Sigmoid colon (tissue), 7 donors: ENCODE data around the gene FAM98C. TPM values are rescaled to one million over a fixed set of nuclear protein-coding genes. Genes with fewer than 3 reads are reported as not detected.

ENCODE experiments used
- DNase-seq: peaks from one replicate; pipeline ENCODE4 v3.0.0-alpha.2; 2019
- H3K27ac ChIP-seq, 4 donors: fragments of 200-600 bp; sonication (generic); one replicate each; pipeline ENCODE4 v1.5.1; 2016 to 2019; ENCODE audit warnings: mild to moderate bottlenecking in 1 of 4
- H3K27me3 ChIP-seq, 3 donors: fragments of 200-600 bp; sonication (generic); one replicate each; pipeline ENCODE4 v1.5.1; 2019; ENCODE audit warnings: mild to moderate bottlenecking in 1 of 3
- H3K36me3 ChIP-seq, 4 donors: fragments of 200-600 bp; sonication (generic); one replicate each; pipeline ENCODE4 v1.5.1; 2016 to 2019
- H3K4me1 ChIP-seq, 4 donors: fragments of 200-600 bp; sonication (generic); one replicate each; pipeline ENCODE4 v1.5.1; 2017 to 2019
- H3K4me3 ChIP-seq, 4 donors: fragments of 200-600 bp; sonication (generic); one replicate each; pipeline ENCODE4 v1.5.1; 2017 to 2019; ENCODE audit warnings: mild to moderate bottlenecking in 2 of 4, moderate library complexity in 1 of 4
- H3K9me3 ChIP-seq, 4 donors: fragments of 200-600 bp in 3 of 4; sonication (generic) in 3 of 4; one replicate each; pipeline versions ENCODE4 v1.5.1 to v1.6.1; 2013 to 2019
- CTCF ChIP-seq, 4 experiments: fragments of 450-650 bp in 3 of 4; fragments of 200-600 bp in 1 of 4; IDR thresholded peaks; one replicate each; pipeline ENCODE4 v1.5.1; 2016 to 2019; ENCODE audit warnings: antibody characterized with exemption in 4 of 4, mild to moderate bottlenecking in 3 of 4, moderate library complexity in 2 of 4
- EP300 ChIP-seq, 4 donors: sonication (generic); formaldehyde crosslinking; IDR thresholded peaks; one replicate each; pipeline ENCODE4 v1.6.1; 2017; ENCODE audit warnings: antibody characterized with exemption in 4 of 4
- POLR2A ChIP-seq, 2 donors: fragments of 450-650 bp; IDR thresholded peaks; one replicate each; pipeline ENCODE4 v1.6.1; 2016; ENCODE audit warnings: antibody characterized with exemption in 2 of 2, mild to moderate bottlenecking in 2 of 2, moderate library complexity in 2 of 2
- POLR2AphosphoS5 ChIP-seq, 4 donors: sonication (generic); formaldehyde crosslinking; IDR thresholded peaks; one replicate each; pipeline ENCODE4 v1.6.1; 2017; ENCODE audit warnings: antibody characterized with exemption in 4 of 4
- WGBS, 2 donors: extraction: QIAGEN DNeasy Blood & Tissue Kit; methylation state at CpG; one replicate each; pipeline ENCODE4 v1.1.7; 2013; 5-methylcytosine and 5-hydroxymethylcytosine counted together
- intact Hi-C: fragments of 100-400 bp; cut with DNase I; formaldehyde crosslinking; loops from one replicate; pipeline ENCODE4 v1.15.1; 2023
- polyA plus RNA-seq, 3 donors: library from polyadenylated mRNA; stranded (reverse); fragments of 200-250 nt; gene quantifications; one replicate each; pipeline ENCODE4 v1.2.3, GENCODE V29; 2013
- total RNA-seq, 4 donors: library from RNA; depleted of rRNA; stranded (reverse); fragments of >200 nt; gene quantifications; one replicate each; pipeline ENCODE4 v1.1.0, GENCODE V29; 2016
- donor health status: healthy with polysubstance abuse.
- donor health status: Bipolar disorder and iron deficiency.
- donor health status: healthy.

Gene FAM98C
- total and polyA plus RNA-seq, 7 donors, result 17.2 to 30.0 (median 26.1) TPM

- intact Hi-C loops, result no loop called here
Observed at GRCh38 chr19:38386971-38387549, 15.8 kb upstream of the FAM98C start.

GRCh38 chr19:38387550-38388348, 15.1 kb upstream of the FAM98C start, which contains the start of gene GGN:
Gene GGN (minus strand): TSS chr19:38388034. CDS start chr19:38387261, 773 bp downstream.
- H3K27ac ChIP-seq, result peak within 1 kb of the TSS in 3 of 4 donors; percentile 27 to 77 (median 60)
- H3K4me1 ChIP-seq, result peaks cover 0 to 37% (median 33%) of the 10 kb centered on the region in 4 donors
- peaks cover 15 to 27% (median 16%) of the 10 kb centered on the region in 4 donors for H3K36me3 ChIP-seq
- H3K27me3 ChIP-seq, result peaks cover 15 to 82% (median 64%) of the 10 kb centered on the region in 3 donors
- no peaks in the 10 kb centered on the region for H3K9me3 ChIP-seq
- peak; percentile 87 for DNase-seq
- intact Hi-C loops, result no loop called here
- TF ChIP-seq CTCF (IDR thresholded peaks at IDR 0.05) (no peak), POLR2AphosphoS5 (IDR thresholded peaks at IDR 0.05) (peak in 3 of 4 donors; percentile 3 to 38 (median 30))
- H3K4me3 ChIP-seq, result peak within 1 kb of the TSS; percentile 21 to 52 (median 38)
- WGBS, 2 donors, result 1% methylated on average over 51 of the region's 51 CpGs

More at GRCh38 chr19:38386971-38387549, 15.8 kb upstream of the FAM98C start:
- H3K27me3 ChIP-seq, result peaks cover 15 to 89% (median 69%) of the 10 kb centered on the region in 3 donors
- H3K4me1 ChIP-seq, result peaks cover 0 to 37% (median 33%) of the 10 kb centered on the region in 4 donors
- peak overlapping the region in 3 of 4 donors; percentile 32 to 52 (median 44) for H3K4me3 ChIP-seq
- H3K27ac ChIP-seq, result peak overlapping the region in 2 of 4 donors; percentile 60 to 77
- no peak for DNase-seq
- no peak for TF ChIP-seq CTCF (IDR thresholded peaks at IDR 0.05)
- no peak for TF ChIP-seq EP300 (IDR thresholded peaks at IDR 0.05)
- no peak for TF ChIP-seq POLR2A (IDR thresholded peaks at IDR 0.05)
- no peak for TF ChIP-seq POLR2AphosphoS5 (IDR thresholded peaks at IDR 0.05)
- 4 to 7% methylated on average over 36 of the region's 36 CpGs for WGBS, 2 donors
- H3K36me3 ChIP-seq, result peaks cover 21 to 34% (median 22%) of the 10 kb centered on the region in 4 donors
- no peaks in the 10 kb centered on the region for H3K9me3 ChIP-seq

- Histone ChIP-seq H3K27me3 (peaks cover 15 to 79% (median 57%) of the 10 kb centered on the region in 3 donors), H3K36me3 (peaks cover 7 to 19% (median 9%) of the 10 kb centered on the region in 4 donors), H3K4me3 (peak within 1 kb of the TSS; percentile 21 to 52 (median 38)), H3K27ac (peak within 1 kb of the TSS in 3 of 4 donors; percentile 27 to 77 (median 60)), H3K9me3 (no peaks in the 10 kb centered on the region), H3K4me1 (peaks cover 0 to 37% (median 33%) of the 10 kb centered on the region in 4 donors)
- 1 to 2% methylated on average over 45 to 46 of the region's 46 CpGs for WGBS, 2 donors
- intact Hi-C loops, result no loop called here
- TF ChIP-seq POLR2AphosphoS5 (IDR thresholded peaks at IDR 0.05) (no peak), POLR2A (IDR thresholded peaks at IDR 0.05) (no peak), CTCF (IDR thresholded peaks at IDR 0.05) (no peak), EP300 (IDR thresholded peaks at IDR 0.05) (no peak)
- no peak for DNase-seq
Observed at GRCh38 chr19:38388349-38389100, 14.4 kb upstream of the FAM98C start, which contains the start of gene SPRED3. Gene SPRED3 (plus strand): TSS chr19:38388697. CDS start chr19:38390303, 1,606 bp downstream.

GRCh38 chr19:38389101-38389925, 13.6 kb upstream of the FAM98C start:
- intact Hi-C loops, result no loop called here
- Histone ChIP-seq H3K4me1 (peaks cover 0 to 37% (median 33%) of the 10 kb centered on the region in 4 donors), H3K36me3 (peaks cover 0 to 11% (median 2%) of the 10 kb centered on the region in 4 donors), H3K27ac (peak overlapping the region in 3 of 4 donors; percentile 27 to 60 (median 53)), H3K27me3 (peaks cover 15 to 79% (median 52%) of the 10 kb centered on the region in 3 donors), H3K9me3 (no peaks in the 10 kb centered on the region), H3K4me3 (peak overlapping the region in 3 of 4 donors; percentile 32 to 52 (median 44))
- no peak for TF ChIP-seq POLR2AphosphoS5 (IDR thresholded peaks at IDR 0.05)
- TF ChIP-seq EP300 (IDR thresholded peaks at IDR 0.05), result no peak
- no peak for TF ChIP-seq POLR2A (IDR thresholded peaks at IDR 0.05)
- no peak for TF ChIP-seq CTCF (IDR thresholded peaks at IDR 0.05)
- no peak for DNase-seq
- 6% methylated on average over 28 of the region's 28 CpGs for WGBS, 2 donors
